Stimulated activated CD8-positive, alpha-beta memory T cell treated with anti-CD3 and anti-CD28 coated beads, Interleukin-4, amount 100 ng/mL, for 1 hour (primary cell): ENCODE results near the gene ERI3.

Experiments
- DNase-seq, 2 donors: peaks; one replicate each; pipeline ENCODE4 v3.0.0-alpha.2; 2020; ENCODE audit warnings: low read depth in 2 of 2, low spot score in 1 of 2

ERI3 gene, protein sequence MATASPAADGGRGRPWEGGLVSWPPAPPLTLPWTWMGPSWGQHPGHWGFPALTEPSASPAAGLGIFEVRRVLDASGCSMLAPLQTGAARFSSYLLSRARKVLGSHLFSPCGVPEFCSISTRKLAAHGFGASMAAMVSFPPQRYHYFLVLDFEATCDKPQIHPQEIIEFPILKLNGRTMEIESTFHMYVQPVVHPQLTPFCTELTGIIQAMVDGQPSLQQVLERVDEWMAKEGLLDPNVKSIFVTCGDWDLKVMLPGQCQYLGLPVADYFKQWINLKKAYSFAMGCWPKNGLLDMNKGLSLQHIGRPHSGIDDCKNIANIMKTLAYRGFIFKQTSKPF

DNA sequence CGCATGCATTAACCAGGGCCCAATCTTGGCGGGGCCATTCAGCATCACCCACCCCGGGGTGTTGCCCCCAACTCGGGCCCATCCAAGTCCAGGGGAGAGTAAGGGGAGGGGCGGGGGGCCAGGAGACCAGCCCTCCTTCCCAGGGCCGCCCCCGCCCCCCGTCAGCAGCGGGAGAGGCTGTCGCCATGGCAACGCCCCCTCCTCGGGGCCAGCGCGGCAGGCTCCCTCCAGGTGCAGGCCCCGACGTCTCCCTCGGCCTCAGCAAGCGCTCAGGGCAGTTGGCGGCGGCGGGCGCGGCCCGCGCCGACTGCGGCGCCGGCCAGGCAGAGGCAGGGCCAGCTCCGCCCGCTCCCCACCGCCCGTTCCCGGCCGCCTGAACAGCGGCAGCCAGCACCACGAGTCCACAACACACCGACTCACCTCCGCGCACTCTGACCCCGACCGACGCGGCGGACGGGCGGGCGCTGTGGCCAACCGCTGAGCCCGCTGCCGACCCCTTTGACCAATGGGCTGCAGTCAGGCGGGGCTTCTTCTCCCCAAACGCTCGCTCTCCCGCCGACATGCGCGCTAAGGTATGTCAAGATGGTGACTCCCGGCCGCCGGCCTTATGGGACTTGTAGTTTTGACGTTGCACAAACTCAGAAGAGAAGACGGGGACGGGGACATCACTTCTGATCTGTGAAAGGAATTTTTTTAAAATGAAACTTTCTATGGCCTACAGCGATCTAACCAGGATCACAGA is at the start of gene ERI3:
TSS of gene ERI3 (minus strand) at position 418 of the 742 bp plus-strand sequence. CDS start at position 187, 231 bp downstream.
- peak; percentile 86 to 94 for DNase-seq

DNA sequence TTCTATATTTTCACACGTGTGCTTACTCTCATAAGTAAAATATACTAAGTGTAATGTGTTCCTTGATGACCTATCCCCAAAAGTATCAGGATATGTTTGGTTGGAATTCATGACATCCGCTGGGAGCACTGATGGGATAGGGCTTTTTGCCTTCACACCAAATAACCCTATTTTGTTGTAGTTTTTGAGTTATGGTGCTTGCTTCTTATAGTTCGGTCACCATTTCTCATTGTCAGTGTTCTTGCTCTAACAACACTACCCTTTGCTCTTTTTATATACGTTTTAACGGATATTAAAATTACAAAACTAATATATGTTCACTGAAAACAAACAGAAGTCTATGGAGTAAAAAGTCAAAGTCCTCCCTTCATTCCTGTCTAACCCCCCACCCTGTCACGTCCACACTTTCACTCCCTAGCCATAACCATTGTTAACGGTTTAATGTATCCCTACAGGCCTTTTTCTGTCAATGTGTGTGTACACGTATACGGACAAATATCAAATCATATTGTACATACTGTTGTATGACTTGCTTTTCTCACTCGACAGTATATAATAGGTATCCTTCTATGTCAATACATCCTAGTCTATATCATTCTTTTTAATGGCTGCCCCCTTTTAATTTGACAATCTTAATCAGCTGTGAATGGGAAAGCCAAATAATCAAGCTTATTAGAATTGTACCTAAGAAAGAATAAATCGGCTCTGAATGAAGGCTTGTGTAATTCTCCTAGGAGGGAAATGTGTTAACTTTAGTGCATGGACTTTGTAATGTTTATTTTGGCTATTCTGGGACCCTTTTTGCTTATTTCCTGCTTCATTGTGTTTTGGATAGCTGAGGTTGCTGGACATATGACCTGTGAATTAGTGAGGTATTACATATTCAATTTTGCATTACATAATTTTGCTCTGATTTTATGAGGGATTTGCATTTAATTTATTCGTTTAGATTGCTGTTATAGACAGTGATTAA is 46.5 kb upstream of the ERI3 start:
- DNase-seq = no peak

DNA sequence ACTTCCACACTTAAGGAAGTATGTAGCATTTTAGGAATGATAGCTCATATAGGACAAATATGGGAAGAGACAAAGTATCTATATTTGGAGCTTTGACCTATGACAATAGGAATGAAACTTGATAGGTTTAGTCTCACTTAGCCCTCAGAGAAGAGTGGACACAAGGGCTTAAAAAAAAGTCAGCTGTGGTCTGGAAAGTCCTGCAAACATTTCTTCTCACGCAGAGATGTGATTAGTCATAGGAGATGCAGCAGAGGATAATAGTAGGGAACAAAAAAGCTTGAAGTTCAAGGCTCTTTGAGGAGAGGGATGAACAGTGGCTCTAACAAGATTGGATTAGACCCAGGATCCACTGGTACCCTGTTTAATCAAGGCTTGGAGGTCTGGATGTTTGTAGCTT is 35.2 kb upstream of the ERI3 start:
- DNase-seq = no peak

DNA sequence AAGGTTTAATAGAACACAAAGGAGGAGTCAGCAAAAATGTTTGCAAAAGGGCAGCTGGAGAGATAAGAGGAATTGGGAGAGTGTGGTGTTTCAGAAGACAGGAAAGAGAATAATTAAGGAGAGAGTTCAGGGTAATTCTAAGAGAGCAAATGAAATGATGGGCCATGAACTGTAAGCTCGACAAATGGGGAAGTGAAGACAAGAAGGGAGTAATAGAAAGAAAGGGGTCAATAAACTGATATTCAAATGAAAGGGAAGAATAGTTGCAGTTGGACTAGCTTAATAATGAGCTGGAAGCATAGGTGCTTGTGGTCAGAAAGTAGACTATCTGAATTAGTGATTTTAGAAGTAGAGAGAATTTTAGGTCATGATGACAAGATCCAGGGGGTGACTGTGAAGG is 34.4 kb upstream of the ERI3 start:
- no peak for DNase-seq

DNA sequence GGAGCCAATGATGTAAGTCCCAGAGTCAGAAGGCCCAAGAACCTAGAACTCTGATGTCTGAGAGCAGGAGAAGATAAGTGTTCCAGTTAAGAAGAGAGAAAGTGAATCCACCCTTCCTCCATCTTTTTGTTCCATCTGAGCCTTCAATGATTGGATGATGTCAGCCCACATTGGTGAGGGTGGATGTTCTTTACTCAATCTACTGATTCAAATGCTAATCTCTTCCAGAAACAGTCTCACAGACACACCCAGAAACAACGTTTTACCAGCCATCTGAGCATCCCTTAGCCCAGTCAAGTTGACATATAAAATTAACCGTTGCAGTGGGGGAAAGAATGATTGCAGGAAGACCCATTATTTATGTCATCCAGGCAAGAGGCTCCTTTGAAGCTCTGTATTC is 33.5 kb upstream of the ERI3 start:
- DNase-seq = no peak

DNA sequence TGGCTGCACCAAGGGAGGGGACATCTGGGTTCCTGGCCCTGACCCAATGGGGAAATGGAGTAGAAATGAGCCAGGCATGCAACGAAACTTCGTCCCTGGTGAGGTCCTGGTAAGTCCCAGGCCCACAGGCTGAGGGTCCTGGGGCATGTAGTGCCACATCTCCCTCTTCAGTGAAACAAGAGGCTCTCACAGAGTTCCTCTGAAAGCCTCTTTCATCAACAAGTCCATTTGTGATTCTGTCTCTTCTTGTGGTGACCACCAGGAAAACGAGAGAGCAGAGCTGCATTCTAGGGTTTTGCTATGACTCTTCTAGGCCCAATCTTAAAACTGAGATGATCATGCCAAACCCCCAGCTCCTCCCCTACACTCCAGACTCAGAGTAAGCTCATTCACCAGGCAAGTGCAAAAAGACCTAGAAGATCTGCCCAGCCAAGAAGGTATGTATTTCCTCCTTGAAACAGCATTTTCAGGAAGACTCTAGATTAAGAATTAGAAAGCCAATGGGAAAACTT is 25.7 kb upstream of the ERI3 start:
- no peak for DNase-seq

DNA sequence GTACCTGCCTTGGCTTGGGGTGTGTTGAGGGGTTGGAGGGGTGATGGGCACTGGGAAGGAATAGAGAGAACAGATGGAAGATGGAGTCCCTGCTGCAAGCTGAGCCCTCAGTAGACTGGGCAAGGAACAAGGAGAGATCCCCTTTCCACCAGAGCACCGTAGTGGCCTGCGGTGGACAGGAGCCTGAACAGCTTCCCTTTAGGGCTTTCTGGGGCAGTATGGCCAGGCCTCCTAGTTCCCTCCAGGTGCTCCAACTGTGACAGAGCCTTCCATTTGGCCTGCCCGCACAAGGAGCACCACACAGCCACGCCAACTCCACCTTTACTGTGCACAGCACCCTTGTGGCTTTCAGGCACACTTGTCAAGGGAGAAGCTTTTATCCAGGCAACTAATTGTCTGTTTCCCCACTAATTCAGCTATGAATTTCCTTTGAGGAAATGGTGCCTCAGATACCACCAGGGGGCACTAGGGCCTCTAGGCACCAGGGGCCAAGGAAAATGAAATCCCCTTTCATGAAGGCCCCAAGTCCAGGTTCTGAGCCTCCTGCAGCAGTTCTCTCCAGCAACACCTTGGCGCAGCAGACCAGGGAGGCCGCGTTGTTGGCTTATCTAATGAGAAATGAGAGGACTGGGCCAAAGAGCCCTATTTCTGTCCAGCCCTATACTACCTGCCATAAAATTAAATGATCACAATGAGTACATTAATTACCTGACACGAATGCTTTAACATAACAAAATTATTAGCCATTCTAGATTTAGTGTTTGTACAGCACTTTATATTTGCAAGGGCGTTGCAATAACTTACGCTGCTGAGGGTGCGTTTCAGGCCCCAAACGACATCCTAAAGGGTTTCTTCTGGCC is 23.1 kb upstream of the ERI3 start:
- DNase-seq = peak in 1 of 2 donors; percentile 17

DNA sequence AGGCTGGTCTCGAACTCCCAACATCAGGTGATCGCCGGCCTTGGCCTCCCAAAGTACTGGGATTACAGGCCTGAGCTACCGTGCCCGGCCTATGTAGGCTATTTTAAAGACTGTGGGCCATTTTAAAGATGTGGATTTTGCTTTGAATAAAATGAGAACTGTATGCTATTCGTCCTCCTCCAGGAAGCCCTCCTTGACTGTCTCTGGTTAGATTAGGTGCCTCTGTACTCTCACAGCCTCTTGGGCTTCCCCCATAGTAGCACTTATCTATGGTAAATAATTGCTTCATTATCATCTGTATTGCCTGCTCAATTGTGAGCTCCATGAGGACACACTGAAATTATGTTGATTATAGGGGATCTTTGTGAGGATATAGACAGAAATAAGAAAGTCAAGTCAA is 20.5 kb upstream of the ERI3 start:
- DNase-seq = no peak

DNA sequence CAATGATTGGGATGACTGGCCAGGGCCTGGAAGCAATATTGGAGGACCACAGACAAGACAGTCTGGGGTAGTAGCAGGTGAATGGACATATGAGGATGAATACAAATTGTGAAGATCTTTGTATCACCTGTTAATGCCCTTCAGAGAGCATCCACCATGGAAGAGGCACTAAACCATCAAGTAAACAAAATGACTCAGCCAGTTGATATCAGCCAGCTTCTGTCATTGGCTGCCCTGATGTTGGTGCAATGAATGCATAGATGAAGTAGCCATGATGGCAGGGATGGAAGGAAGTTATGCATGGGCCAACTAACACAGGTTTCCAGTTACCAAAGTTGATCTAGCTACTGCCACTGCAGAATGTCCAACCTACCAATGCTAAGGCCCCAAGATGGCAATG is 16.1 kb upstream of the ERI3 start:
- no peak for DNase-seq

DNA sequence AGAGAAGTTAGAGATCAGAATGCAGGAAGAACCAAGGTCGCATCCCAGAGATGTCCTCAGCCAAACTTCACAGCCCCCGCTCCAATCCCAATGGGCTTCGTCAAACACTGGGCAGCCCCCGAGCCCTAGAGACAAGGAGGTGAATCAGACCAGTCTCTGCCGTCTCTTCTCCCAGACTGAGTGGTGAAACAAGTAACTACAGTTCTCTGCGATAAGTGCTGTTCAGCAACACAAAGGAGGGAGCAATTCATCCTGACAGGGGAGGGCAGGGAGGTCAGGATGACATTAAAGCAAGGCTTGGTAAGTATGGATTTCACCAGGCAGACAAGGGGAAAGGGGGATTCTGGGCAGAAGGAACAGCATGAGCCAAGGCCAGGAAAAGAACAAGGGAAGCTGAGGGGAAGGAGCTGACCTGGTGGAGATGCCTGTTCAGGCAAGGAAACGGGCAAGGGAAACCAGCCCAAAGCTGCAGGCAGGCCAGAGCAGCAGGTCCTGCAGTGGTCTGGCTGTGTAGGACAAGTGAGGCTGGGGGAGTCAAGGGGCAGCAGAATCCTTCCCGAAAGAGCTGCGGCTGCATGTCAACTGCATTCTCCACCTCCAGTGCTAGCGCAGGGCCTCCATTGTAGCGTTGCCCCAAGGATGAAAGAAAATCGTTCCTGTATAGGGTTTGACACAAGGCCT is 13.6 kb upstream of the ERI3 start:
- no peak for DNase-seq

DNA sequence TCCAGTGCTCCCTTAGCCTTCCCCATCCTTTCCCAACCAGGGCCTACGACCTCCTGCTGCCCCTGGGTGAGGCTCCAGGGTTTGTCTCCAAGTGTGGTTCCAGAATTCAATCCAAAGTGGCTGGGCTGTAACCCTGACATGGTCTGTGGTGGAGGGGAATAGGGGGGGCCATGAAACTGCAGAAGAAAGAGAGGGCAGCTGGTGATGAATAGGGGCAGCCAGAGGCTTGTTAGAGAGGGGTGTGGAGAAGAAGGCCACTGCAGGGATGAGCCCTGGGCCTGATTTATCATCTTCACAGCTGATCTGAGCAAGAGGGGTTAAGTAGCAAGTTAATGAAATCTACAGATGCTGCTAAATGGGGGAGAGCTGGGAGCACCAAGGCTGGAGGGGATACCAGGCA is 12.9 kb upstream of the ERI3 start:
- DNase-seq = no peak

DNA sequence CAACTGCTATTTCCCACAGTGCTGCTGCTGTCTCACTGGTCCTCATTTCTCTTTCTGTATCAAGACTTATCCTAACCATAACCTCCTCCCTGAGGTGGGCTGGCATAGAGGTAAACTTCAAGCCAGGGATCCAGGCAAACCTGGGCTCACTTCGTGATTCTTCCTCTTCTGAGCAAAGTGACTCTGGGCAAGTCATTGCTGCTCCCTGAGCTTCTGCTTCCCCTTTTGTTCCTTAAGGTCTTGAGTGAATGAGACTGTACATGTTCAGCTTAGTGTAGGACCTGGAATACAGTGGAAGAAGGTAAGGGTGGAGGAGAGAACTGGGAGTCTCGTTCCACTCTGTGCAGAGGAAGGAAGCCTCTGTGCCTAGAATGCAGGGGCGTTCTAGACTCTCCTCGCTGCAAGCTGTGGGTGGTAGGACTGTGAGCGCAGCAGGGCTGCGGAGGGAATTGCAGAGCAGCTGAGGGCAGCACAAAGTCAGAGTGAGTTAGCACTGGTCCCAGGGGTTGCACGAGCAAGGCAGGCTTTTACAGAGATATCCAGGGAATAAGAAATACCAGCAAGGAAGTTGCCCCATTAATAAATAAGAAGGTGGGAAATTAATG is 11.4 kb upstream of the ERI3 start:
- DNase-seq = no peak

DNA sequence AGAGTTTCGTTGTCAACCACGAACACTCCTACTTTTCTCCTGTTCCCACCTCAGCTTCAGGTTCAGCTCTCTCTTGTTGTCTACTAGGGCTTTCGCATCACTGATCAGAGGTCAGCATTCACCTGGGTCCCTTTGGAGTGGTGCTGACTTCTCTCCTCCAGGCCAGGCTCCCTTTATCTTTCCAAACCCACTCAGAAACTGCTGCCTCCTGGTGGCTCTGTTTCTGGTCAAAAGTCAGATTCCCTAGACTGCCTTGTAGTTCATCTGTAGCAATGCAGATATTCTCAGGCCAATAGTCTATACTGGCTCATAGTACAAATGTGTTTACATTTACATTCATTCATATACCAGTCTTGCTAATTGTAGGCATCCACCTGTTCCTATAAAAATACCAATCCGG is 6.4 kb upstream of the ERI3 start:
- DNase-seq = no peak

DNA sequence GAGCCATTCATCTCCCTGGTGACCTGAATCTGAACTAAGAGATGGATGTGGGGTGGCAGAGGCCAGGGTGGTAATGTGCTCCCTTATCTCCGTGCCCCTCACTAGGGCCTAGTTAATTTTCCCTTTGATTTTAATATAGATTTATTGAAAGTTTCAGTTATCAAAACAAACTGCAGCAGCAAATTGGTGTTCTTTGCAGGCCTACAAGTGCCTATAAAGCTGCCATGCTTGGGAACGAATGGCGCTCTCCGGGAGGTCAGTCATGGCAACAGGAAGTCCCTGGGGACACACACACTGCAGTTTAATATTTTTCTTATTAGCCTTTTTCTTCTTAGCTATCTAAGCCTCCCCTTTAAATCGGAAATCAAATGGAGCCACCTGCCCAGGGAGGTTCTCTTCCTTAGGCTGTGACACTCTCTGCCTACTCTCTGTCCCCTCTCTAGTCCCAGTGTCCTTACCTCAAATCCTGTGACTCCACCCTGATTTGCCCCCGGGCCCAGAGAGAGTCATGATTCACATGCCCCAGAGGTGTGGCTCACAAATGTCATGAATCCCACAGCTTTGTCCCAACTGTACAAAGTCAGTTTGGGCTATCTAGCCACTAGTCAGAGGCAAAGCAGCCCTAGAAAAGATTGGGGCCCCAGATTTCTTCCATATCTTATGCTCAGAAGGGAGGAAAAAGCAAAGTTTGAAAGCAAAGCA is 4.3 kb upstream of the ERI3 start:
- DNase-seq = no peak

DNA sequence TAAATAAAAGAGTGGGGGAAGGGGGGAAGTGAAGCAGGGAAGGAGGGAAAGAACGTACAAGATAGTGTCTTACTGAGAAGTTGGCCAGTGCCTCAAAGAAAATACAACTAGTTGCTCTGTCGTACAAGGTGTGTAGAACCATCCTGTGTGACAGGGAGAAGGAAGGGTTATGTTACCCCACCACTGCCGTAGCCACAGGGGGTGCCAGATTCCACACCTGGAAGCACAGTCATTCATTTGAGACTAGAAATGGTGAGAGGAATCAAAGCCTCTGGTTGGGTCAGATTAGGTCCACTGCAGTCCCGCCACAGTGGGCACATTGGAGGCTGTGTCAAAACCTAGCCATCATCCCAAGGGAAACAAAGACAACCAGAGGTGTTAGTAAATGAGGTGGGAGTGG is 2.7 kb upstream of the ERI3 start:
- DNase-seq = no peak

DNA sequence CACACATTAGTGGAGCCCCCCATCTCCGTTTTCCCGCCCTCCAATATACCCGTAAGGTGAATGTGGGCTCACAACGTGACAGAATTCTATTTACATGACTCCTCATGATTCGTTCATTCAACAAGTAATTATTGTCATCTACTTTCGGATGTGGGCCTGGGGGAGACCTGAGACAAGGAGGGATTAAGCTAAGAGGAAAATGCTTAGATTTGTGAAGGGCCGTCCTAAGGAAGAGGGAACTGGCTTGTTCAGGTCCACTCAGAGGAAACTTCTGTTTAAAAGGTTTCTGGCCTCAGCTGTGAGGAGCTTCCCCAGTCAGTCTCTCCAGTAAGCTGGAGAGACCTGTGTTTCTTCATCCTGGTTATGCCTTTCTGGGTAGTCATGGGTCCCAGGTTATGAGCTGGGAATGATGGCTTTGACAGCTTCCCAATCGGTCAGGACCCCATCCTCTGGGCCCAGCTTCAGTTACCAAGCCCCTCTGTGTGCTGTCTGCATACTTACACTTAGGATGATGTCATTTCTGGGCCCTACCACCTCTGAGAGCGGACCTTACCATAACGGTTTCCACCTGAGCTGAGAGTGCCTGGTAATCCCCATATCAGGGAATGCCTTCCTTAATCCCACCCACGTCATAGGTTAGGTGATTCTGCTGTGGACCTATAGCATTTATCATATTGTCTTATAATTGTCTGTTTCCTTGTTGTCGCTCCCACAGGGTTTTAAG is 687 bp upstream of the ERI3 start:
- DNase-seq = no peak

DNA sequence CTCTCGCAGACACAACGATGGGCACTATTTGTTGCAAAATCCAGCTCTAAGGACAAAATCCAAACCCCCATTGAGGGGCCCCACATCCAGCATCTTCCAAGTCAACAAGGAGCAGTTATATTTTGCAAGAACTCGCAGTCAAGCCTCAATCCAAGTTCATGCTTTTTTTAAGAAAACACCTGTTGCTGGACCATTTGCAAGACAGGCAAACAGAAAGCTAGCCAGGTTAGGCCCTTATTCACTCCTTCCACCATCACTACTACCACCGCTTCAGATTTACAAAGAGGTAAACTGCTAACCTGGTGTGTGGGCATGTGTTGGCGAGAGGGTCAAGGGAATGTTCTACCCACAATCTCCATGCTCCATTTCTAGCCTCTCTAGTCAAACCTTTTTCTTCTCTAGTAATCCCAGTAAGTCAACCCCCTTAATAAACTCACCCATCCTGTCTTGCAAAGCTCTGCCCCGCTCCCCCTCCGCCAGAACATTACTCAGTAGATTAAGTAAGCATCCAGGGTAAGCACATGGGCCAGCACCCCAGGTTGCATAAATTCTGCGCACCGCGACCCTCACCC is 703 bp downstream of the ERI3 start:
- DNase-seq = no peak

DNA sequence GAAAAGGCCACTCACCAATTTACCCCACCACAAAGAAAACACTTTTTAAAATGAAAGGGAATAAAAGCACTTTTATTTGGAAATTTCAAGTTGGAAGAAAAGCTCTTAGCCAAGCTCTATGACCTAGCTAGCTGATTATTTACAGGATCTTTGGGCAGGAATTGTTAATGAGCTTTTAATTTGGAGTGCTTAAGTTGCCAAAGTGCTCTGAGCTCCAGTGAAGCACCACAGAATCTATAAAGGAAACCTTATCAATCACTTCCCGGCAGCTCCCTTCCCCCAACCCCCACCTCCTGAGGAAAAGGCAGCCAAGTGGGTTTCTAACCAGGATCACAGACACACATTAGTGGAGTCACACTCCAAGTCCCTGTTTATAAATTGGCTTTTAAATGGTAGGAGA is 1.5 kb downstream of the ERI3 start:
- DNase-seq = no peak
